Spleen (tissue), 11 donors: ENCODE data around the gene MSRB2. TPM values are rescaled to one million over a fixed set of nuclear protein-coding genes. Genes with fewer than 3 reads are reported as not detected.

Experiments
- DNase-seq: peaks from one replicate; pipeline ENCODE4 v3.0.0-alpha.2; 2020
- H3K27ac ChIP-seq, 8 donors: fragments of 200-600 bp; sonication (generic) in 7 of 8; 1 replicate in 4 of 8; 2 replicates in 4 of 8; pipeline versions ENCODE4 v1.5.0 to v1.8.0; 2016 to 2021; ENCODE audit warnings: inconsistent platforms in 4 of 8, mild to moderate bottlenecking in 4 of 8, moderate library complexity in 1 of 8
- H3K27me3 ChIP-seq, 7 donors: fragments of 200-600 bp; sonication (generic) in 6 of 7; replicated peaks in 1 of 7; 1 replicate in 4 of 7; 2 replicates in 3 of 7; pipeline versions ENCODE4 v1.5.0 to v1.8.0; 2016 to 2021; ENCODE audit warnings: inconsistent platforms in 3 of 7, mild to moderate bottlenecking in 1 of 7
- H3K36me3 ChIP-seq, 6 donors: fragments of 200-600 bp; sonication (generic) in 5 of 6; 1 replicate in 4 of 6; 2 replicates in 2 of 6; pipeline versions ENCODE4 v1.5.0 to v1.8.0; 2016 to 2021; ENCODE audit warnings: inconsistent platforms in 2 of 6
- H3K4me1 ChIP-seq, 6 donors: fragments of 200-600 bp; sonication (generic) in 5 of 6; 1 replicate in 3 of 6; 2 replicates in 3 of 6; pipeline versions ENCODE4 v1.5.0 to v1.8.0; 2016 to 2021; ENCODE audit warnings: inconsistent platforms in 3 of 6
- H3K4me3 ChIP-seq, 8 donors: fragments of 200-600 bp; sonication (generic) in 7 of 8; 1 replicate in 4 of 8; 2 replicates in 4 of 8; pipeline versions ENCODE4 v1.5.0 to v1.8.0; 2016 to 2021; ENCODE audit warnings: inconsistent platforms in 4 of 8, mild to moderate bottlenecking in 4 of 8, moderate library complexity in 2 of 8
- H3K9me3 ChIP-seq, 8 donors: fragments of 200-600 bp; sonication (generic) in 7 of 8; 1 replicate in 4 of 8; 2 replicates in 4 of 8; pipeline versions ENCODE4 v1.5.0 to v1.8.0; 2016 to 2021; ENCODE audit warnings: inconsistent platforms in 4 of 8
- POLR2A ChIP-seq, 3 donors: fragments of 450-650 bp; IDR thresholded peaks; one replicate each; pipeline ENCODE4 v1.5.1; 2017; ENCODE audit warnings: antibody characterized with exemption in 3 of 3, mild to moderate bottlenecking in 1 of 3
- POLR2AphosphoS5 ChIP-seq, 3 donors: sonication (generic); formaldehyde crosslinking; IDR thresholded peaks; one replicate each; pipeline ENCODE4 v1.5.1; 2017; ENCODE audit warnings: antibody characterized with exemption in 3 of 3
- WGBS, 5 donors: extraction: QIAGEN DNeasy Blood & Tissue Kit in 3 of 5; methylation state at CpG; one replicate each; pipeline versions ENCODE4 v1.1.5 to v1.1.7; 2013 to 2018; 5-methylcytosine and 5-hydroxymethylcytosine counted together
- intact Hi-C: fragments of 100-400 bp; cut with DNase I; formaldehyde crosslinking; loops from one replicate; pipeline ENCODE4 v1.15.0; 2023; ENCODE audit warnings: low total_unique reads
- polyA plus RNA-seq, 3 donors: library from polyadenylated mRNA; stranded (reverse); fragments of 200-250 nt; gene quantifications; one replicate each; pipeline ENCODE4 v1.2.1, GENCODE V29; 2013
- small RNA-seq, 4 donors: library from RNA; depleted of rRNA; stranded (forward); fragments of <200 nt; gene quantifications; one replicate each; pipeline ENCODE3, GENCODE V24; 2016
- total RNA-seq, 7 donors: library from RNA; depleted of rRNA in 3 of 7; stranded (reverse); fragments of >200 nt in 3 of 7; fragmentation: NEBNext Ultra II Directional in 4 of 7; extraction: Animal tissue kit (Norgen Biotek cat#: 25700) in 4 of 7; gene quantifications; one replicate each; pipeline versions ENCODE4 v1.1.0 to v1.2.1, GENCODE V29; 2016 to 2021
- TF ChIP-seq, protein P1 (sequence below), 11 experiments: fragments of 200-600 bp in 7 of 11; fragments of 450-650 bp in 4 of 11; sonication (generic) in 4 of 11; IDR thresholded peaks in 8 of 11; conservative IDR thresholded peaks in 3 of 11; 1 replicate in 7 of 11; 2 replicates in 4 of 11; pipeline versions ENCODE4 v1.4.0 to v1.8.0; 2016 to 2021; ENCODE audit warnings: antibody characterized with exemption in 11 of 11, inconsistent platforms in 4 of 11, mild to moderate bottlenecking in 1 of 11
- donor health status: healthy with polysubstance abuse.
- donor health status: DM: no; HTN: no; CAD: no; lungs with moderate emphysema.
- donor health status: DM: no; HTN: no; CAD: no.
- donor health status: Bipolar disorder and iron deficiency.
- donor health status: healthy.
- donor health status: DM: no; HTN: no; CAD: no.
- donor health status: DM: yes; HTN: yes; CAD: no.

MSRB2 gene
- total and polyA plus RNA-seq, 10 donors: 12.2 to 29.4 (median 14.4) TPM

DNA sequence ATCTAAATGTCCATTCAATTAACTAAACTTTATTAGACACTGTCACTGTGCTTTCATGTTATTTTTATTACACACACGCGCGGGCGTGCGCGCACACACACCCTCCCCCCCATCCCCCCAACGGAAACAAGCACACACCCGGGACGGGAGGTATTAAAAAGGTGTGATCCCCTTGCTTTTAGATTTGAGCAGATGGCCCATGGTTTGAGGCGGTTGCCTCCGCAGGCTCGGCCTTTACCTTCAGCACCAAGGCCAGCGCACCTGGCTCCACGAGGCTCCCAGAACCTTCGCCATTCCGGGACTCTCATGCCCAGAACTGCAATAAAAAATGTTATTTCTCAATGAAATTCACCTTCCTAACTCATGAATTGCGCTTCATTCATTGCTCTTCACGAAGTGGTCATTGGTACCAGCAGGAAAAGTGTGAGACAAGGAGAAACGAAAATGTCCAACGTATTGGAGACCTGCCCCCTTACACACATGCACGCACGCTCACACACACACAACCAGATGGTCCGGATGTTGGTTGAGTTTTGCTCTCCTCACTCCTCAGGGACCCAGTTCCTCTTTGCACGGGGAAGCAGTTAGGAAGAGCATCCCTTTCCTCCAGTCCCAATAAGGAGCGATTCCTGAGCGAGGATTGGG is 76.0 kb downstream of the MSRB2 start:
- Histone ChIP-seq H3K27ac (no peak overlapping the region), H3K9me3 (no peaks in the 10 kb centered on the region), H3K27me3 (peaks cover 12 to 80% (median 61%) of the 10 kb centered on the region in 7 donors), H3K4me3 (no peak overlapping the region), H3K36me3 (no peaks in the 10 kb centered on the region), H3K4me1 (peaks cover 0 to 30% (median 21%) of the 10 kb centered on the region in 6 donors)
- TF ChIP-seq, protein P1, sequence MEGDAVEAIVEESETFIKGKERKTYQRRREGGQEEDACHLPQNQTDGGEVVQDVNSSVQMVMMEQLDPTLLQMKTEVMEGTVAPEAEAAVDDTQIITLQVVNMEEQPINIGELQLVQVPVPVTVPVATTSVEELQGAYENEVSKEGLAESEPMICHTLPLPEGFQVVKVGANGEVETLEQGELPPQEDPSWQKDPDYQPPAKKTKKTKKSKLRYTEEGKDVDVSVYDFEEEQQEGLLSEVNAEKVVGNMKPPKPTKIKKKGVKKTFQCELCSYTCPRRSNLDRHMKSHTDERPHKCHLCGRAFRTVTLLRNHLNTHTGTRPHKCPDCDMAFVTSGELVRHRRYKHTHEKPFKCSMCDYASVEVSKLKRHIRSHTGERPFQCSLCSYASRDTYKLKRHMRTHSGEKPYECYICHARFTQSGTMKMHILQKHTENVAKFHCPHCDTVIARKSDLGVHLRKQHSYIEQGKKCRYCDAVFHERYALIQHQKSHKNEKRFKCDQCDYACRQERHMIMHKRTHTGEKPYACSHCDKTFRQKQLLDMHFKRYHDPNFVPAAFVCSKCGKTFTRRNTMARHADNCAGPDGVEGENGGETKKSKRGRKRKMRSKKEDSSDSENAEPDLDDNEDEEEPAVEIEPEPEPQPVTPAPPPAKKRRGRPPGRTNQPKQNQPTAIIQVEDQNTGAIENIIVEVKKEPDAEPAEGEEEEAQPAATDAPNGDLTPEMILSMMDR (IDR thresholded peaks at IDR 0.05 in 8 of 11, conservative IDR thresholded peaks at IDR 0.05 in 3 of 11): no peak
- TF ChIP-seq POLR2AphosphoS5 (IDR thresholded peaks at IDR 0.05): no peak
- no peak for TF ChIP-seq POLR2A (IDR thresholded peaks at IDR 0.05)
- DNase-seq: no peak
- intact Hi-C loops: no loop called here
- WGBS, 5 donors: 12 to 20% (median 15%) methylated on average over 26 of the region's 26 CpGs

Small RNA genes within 50 kb of the gene (small RNA-seq; reads per million reads assigned to genes)
- 0 reads per million in 4 donors for gene RF00561

Other genes starting within 250 kb of the MSRB2 start
- gene ARMC3, start 167.5 kb upstream of the MSRB2 start, total RNA-seq: under 1 TPM in 2 of 7 donors, not detected in 5; 0.66 to 0.85 TPM
- not detected for gene ARMC3, start 167.5 kb upstream of the MSRB2 start, polyA plus RNA-seq
- gene PTF1A, start 96.7 kb downstream of the MSRB2 start, total RNA-seq: not detected
- gene PTF1A, start 96.7 kb downstream of the MSRB2 start, polyA plus RNA-seq: not detected
- under 1 TPM in 3 of 7 donors, not detected in 4; 0.17 to 0.32 (median 0.26) TPM for gene C10orf67, start 249.2 kb downstream of the MSRB2 start, total RNA-seq
- gene C10orf67, start 249.2 kb downstream of the MSRB2 start, polyA plus RNA-seq: under 1 TPM; 0.02 to 0.26 (median 0.03) TPM